Keratinocyte (primary cell): Measurements from ENCODE around the gene TECPR1. TPM values are rescaled to one million over a fixed set of nuclear protein-coding genes. Genes with fewer than 3 reads are reported as not detected.
A peak's percentile ranks its signal among the peaks of the same experiment; 100 is the strongest.

Source experiments
- DNase-seq: peaks from one replicate; pipeline ENCODE4 v3.0.0-alpha.2; 2011; ENCODE audit warnings: low read depth, missing footprints, low spot score
- FAIRE-seq: peaks from 2 replicates; lab custom pipeline; 2011; peaks lifted over from hg19 to GRCh38; lab: Jason Lieb, UNC
- H2AFZ ChIP-seq: 2 replicates; pipeline ENCODE4 v1.6.0; 2012; ENCODE audit warnings: low read length, control low read depth, inconsistent platforms; ENCODE audit not compliant: control insufficient read depth
- H3K27ac ChIP-seq: 2 replicates; pipeline ENCODE4 v1.5.1; 2011; ENCODE audit warnings: low read length; ENCODE audit not compliant: control insufficient read depth, insufficient read depth
- H3K27me3 ChIP-seq: 3 replicates; pipeline ENCODE4 v1.6.0; 2011; ENCODE audit warnings: low read length; ENCODE audit not compliant: control insufficient read depth, insufficient read depth; ENCODE audit errors: extremely low read depth
- H3K36me3 ChIP-seq, 2 experiments: 2 replicates in 1 of 2; 3 replicates in 1 of 2; pipeline ENCODE4 v1.5.1; 2011; ENCODE audit warnings: low read length in 2 of 2, mild to moderate bottlenecking in 1 of 2; ENCODE audit not compliant: control insufficient read depth in 2 of 2, insufficient read depth in 2 of 2; ENCODE audit errors: extremely low read depth in 1 of 2
- H3K4me1 ChIP-seq: 3 replicates; pipeline ENCODE4 v1.5.1; 2011; ENCODE audit warnings: low read length; ENCODE audit not compliant: control insufficient read depth, insufficient read depth; ENCODE audit errors: extremely low read depth
- H3K4me2 ChIP-seq: 3 replicates; pipeline ENCODE4 v1.6.0; 2011; ENCODE audit warnings: low read depth, low read length; ENCODE audit not compliant: control insufficient read depth, insufficient read depth; ENCODE audit errors: extremely low read depth
- H3K4me3 ChIP-seq, 3 experiments: fragments of 200-600 bp in 1 of 3; sonication (generic) in 1 of 3; 2 replicates in 2 of 3; 3 replicates in 1 of 3; pipeline ENCODE4 v1.5.1; 2011 to 2016; ENCODE audit warnings: low read length in 3 of 3, mild to moderate bottlenecking in 3 of 3, control low read depth in 2 of 3, inconsistent platforms in 1 of 3, low read depth in 1 of 3, mixed read lengths in 1 of 3, mixed run types in 1 of 3, moderate library complexity in 1 of 3; ENCODE audit not compliant: control insufficient read depth in 2 of 3, insufficient read depth in 2 of 3; ENCODE audit errors: extremely low read depth in 1 of 3
- H3K79me2 ChIP-seq: 2 replicates; pipeline ENCODE4 v1.6.0; 2012; ENCODE audit warnings: low read length; ENCODE audit not compliant: control insufficient read depth, insufficient read depth
- H3K9ac ChIP-seq: 3 replicates; pipeline ENCODE4 v1.6.0; 2011; ENCODE audit warnings: low read length; ENCODE audit not compliant: control insufficient read depth, insufficient read depth; ENCODE audit errors: extremely low read depth
- H3K9me1 ChIP-seq: 3 replicates; pipeline ENCODE4 v1.6.0; 2011; ENCODE audit warnings: low read length; ENCODE audit not compliant: control insufficient read depth, insufficient read depth; ENCODE audit errors: extremely low read depth
- H3K9me3 ChIP-seq: 2 replicates; pipeline ENCODE4 v1.5.1; 2012; ENCODE audit warnings: low read depth, low read length; ENCODE audit not compliant: control insufficient read depth
- H4K20me1 ChIP-seq: 3 replicates; pipeline ENCODE4 v1.6.0; 2011; ENCODE audit warnings: low read length; ENCODE audit not compliant: control insufficient read depth, insufficient read depth; ENCODE audit errors: extremely low read depth
- EZH2 ChIP-seq: IDR thresholded peaks from one replicate; pipeline ENCODE4 v1.6.1; 2012; ENCODE audit warnings: inconsistent platforms, mild to moderate bottlenecking, low read length, moderate library complexity
- dilution Hi-C: fragments of 300-500 bp; cut with MboI; formaldehyde crosslinking; loops from one replicate; pipeline ENCODE4 v1.7.0; 2020; ENCODE audit warnings: low sequenced_read_pairs; ENCODE audit not compliant: extremely low pct_ligation_motif_present
- polyA plus RNA-seq, 5 experiments: library from polyadenylated mRNA; depleted of rRNA in 3 of 5; stranded (reverse) in 3 of 5; stranded (forward) in 1 of 5; unstranded in 1 of 5; fragments of >200 nt; gene quantifications; 1 replicate in 1 of 5; 2 replicates in 3 of 5; 3 replicates in 1 of 5; pipeline versions ENCODE4 v1.2.1 to v1.2.3, GENCODE V29; 2011 to 2012; ENCODE audit warnings: missing spikeins in 2 of 5, low read depth in 1 of 5, low replicate concordance in 1 of 5
- TF ChIP-seq, protein P1 (sequence below), 3 experiments: IDR thresholded peaks in 1 of 3; conservative IDR thresholded peaks in 1 of 3; optimal IDR thresholded peaks in 1 of 3; 2 replicates in 2 of 3; 3 replicates in 1 of 3; pipeline versions ENCODE3 to v1.5.1; 2011; ENCODE audit warnings: low read length in 3 of 3, mild to moderate bottlenecking in 3 of 3, moderate library complexity in 2 of 3, control low read depth in 1 of 3, inconsistent platforms in 1 of 3; ENCODE audit not compliant: insufficient read depth in 2 of 3; ENCODE audit errors: extremely low read depth in 1 of 3

The TECPR1 gene
- polyA plus RNA-seq, 1 donor (not counting 4 experiments of a cell fraction or from before 2014, with no cell fraction given): 2.4 TPM

GRCh38 chr7:98174334-98175259 is 77.4 kb downstream of the TECPR1 start:
- dilution Hi-C loops: no loop called here
- no peak for DNase-seq
- Histone ChIP-seq H2AFZ (no peak overlapping the region), H3K4me3 (no peak overlapping the region), H3K4me1 (peaks cover 16% of the 10 kb centered on the region), H3K27ac (no peak overlapping the region), H3K36me3 (peaks cover 7 to 9% of the 10 kb centered on the region in 2 experiments), H3K27me3 (no peaks in the 10 kb centered on the region), H3K4me2 (no peak overlapping the region), H3K9ac (no peak overlapping the region), H4K20me1 (no peaks in the 10 kb centered on the region), H3K9me1 (no peaks in the 10 kb centered on the region), H3K9me3 (no peaks in the 10 kb centered on the region), H3K79me2 (no peaks in the 10 kb centered on the region)
- no peak for FAIRE-seq
- TF ChIP-seq, protein P1, sequence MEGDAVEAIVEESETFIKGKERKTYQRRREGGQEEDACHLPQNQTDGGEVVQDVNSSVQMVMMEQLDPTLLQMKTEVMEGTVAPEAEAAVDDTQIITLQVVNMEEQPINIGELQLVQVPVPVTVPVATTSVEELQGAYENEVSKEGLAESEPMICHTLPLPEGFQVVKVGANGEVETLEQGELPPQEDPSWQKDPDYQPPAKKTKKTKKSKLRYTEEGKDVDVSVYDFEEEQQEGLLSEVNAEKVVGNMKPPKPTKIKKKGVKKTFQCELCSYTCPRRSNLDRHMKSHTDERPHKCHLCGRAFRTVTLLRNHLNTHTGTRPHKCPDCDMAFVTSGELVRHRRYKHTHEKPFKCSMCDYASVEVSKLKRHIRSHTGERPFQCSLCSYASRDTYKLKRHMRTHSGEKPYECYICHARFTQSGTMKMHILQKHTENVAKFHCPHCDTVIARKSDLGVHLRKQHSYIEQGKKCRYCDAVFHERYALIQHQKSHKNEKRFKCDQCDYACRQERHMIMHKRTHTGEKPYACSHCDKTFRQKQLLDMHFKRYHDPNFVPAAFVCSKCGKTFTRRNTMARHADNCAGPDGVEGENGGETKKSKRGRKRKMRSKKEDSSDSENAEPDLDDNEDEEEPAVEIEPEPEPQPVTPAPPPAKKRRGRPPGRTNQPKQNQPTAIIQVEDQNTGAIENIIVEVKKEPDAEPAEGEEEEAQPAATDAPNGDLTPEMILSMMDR (optimal IDR thresholded peaks at IDR 0.05 in 1 of 3, IDR thresholded peaks at IDR 0.05 in 1 of 3, conservative IDR thresholded peaks at IDR 0.05 in 1 of 3; ENCODE audit: extremely low read depth in 1 of 3, insufficient read depth in 2 of 3, low read length in 3 of 3): peak in 2 of 3 experiments; percentile 11 to 13
- TF ChIP-seq EZH2: no peak

- Histone ChIP-seq H3K27me3 (no peaks in the 10 kb centered on the region), H3K9me1 (no peaks in the 10 kb centered on the region), H3K9ac (no peak overlapping the region), H4K20me1 (no peaks in the 10 kb centered on the region), H3K4me2 (no peak overlapping the region), H3K79me2 (peaks cover 2% of the 10 kb centered on the region), H3K36me3 (peaks cover 6 to 8% of the 10 kb centered on the region in 2 experiments), H3K9me3 (no peaks in the 10 kb centered on the region), H3K4me3 (no peak overlapping the region), H3K27ac (no peak overlapping the region), H2AFZ (no peak overlapping the region), H3K4me1 (no peaks in the 10 kb centered on the region)
- FAIRE-seq: no peak
- dilution Hi-C loops: no loop called here
- no peak for DNase-seq
- no peak for TF ChIP-seq EZH2
- TF ChIP-seq, protein P1 (optimal IDR thresholded peaks at IDR 0.05 in 1 of 3, IDR thresholded peaks at IDR 0.05 in 1 of 3, conservative IDR thresholded peaks at IDR 0.05 in 1 of 3; ENCODE audit: extremely low read depth in 1 of 3, insufficient read depth in 2 of 3, low read length in 3 of 3): no peak
Measured at GRCh38 chr7:98171449-98171848, 80.6 kb downstream of the TECPR1 start.
